Astrocyte (in vitro differentiated cells and primary cell): Measurements from ENCODE around the gene AP3M1. TPM values are rescaled to one million over a fixed set of nuclear protein-coding genes. Genes with fewer than 3 reads are reported as not detected.
A peak's percentile ranks its signal among the peaks of the same experiment; 100 is the strongest.

ENCODE experiments used
- DNase-seq: peaks from one replicate; pipeline ENCODE4 v3.0.0-alpha.2; 2010; ENCODE audit warnings: low read depth
- FAIRE-seq: peaks from 2 replicates; lab custom pipeline; 2011; peaks lifted over from hg19 to GRCh38; lab: Jason Lieb, UNC
- H2AFZ ChIP-seq: 2 replicates; pipeline ENCODE4 v1.6.0; 2012; ENCODE audit warnings: low read depth, low read length, inconsistent platforms
- H3K27ac ChIP-seq: 2 replicates; pipeline ENCODE4 v1.5.1; 2011; ENCODE audit warnings: low read depth, low read length, inconsistent platforms
- H3K27me3 ChIP-seq: 2 replicates; pipeline ENCODE4 v1.6.0; 2011; ENCODE audit warnings: low read length, inconsistent platforms; ENCODE audit not compliant: insufficient read depth
- H3K36me3 ChIP-seq: 2 replicates; pipeline ENCODE4 v1.5.1; 2011; ENCODE audit warnings: low read length, inconsistent platforms; ENCODE audit not compliant: insufficient read depth
- H3K4me1 ChIP-seq: 2 replicates; pipeline ENCODE4 v1.5.1; 2011; ENCODE audit warnings: low read length, inconsistent platforms; ENCODE audit not compliant: insufficient read depth
- H3K4me2 ChIP-seq: 2 replicates; pipeline ENCODE4 v1.6.0; 2012; ENCODE audit warnings: low read length, inconsistent platforms
- H3K4me3 ChIP-seq: 2 replicates; pipeline ENCODE4 v1.5.1; 2011; ENCODE audit warnings: low read depth, mild to moderate bottlenecking, low read length, inconsistent platforms; ENCODE audit not compliant: insufficient read depth
- H3K79me2 ChIP-seq: 2 replicates; pipeline ENCODE4 v1.6.0; 2012; ENCODE audit warnings: mild to moderate bottlenecking, low read length, inconsistent platforms; ENCODE audit not compliant: insufficient read depth
- H3K9ac ChIP-seq: 2 replicates; pipeline ENCODE4 v1.6.0; 2012; ENCODE audit warnings: mild to moderate bottlenecking, low read length, inconsistent platforms
- H3K9me3 ChIP-seq: 2 replicates; pipeline ENCODE4 v1.5.1; 2012; ENCODE audit warnings: low read depth, mild to moderate bottlenecking, low read length, inconsistent platforms; ENCODE audit not compliant: insufficient read depth
- H4K20me1 ChIP-seq: 2 replicates; pipeline ENCODE4 v1.6.0; 2012; ENCODE audit warnings: low read length, inconsistent platforms; ENCODE audit not compliant: insufficient read depth
- H3K27ac Mint-ChIP-seq: one replicate; pipeline ENCODE4 v1.8.0; 2021; ENCODE audit warnings: mild to moderate bottlenecking, mixed read lengths; ENCODE audit not compliant: unreplicated experiment
- H3K27me3 Mint-ChIP-seq: one replicate; pipeline ENCODE4 v1.8.0; 2021; ENCODE audit warnings: low read depth, mixed read lengths; ENCODE audit not compliant: unreplicated experiment
- H3K36me3 Mint-ChIP-seq: one replicate; pipeline ENCODE4 v1.8.0; 2021; ENCODE audit warnings: low read depth, mixed read lengths; ENCODE audit not compliant: unreplicated experiment
- H3K4me1 Mint-ChIP-seq: one replicate; pipeline ENCODE4 v1.8.0; 2021; ENCODE audit warnings: low read depth, mixed read lengths; ENCODE audit not compliant: unreplicated experiment
- H3K4me3 Mint-ChIP-seq: one replicate; pipeline ENCODE4 v1.8.0; 2021; ENCODE audit warnings: mild to moderate bottlenecking, moderate library complexity, mixed read lengths; ENCODE audit not compliant: unreplicated experiment
- H3K9me3 Mint-ChIP-seq: one replicate; pipeline ENCODE4 v1.8.0; 2021; ENCODE audit warnings: mild to moderate bottlenecking, mixed read lengths; ENCODE audit not compliant: unreplicated experiment
- CTCF ChIP-seq: IDR thresholded peaks from 2 replicates; pipeline ENCODE4 v1.5.1; 2011; ENCODE audit warnings: low read depth, mild to moderate bottlenecking, inconsistent platforms, low read length, moderate library complexity; ENCODE audit not compliant: insufficient read depth
- EZH2 ChIP-seq: IDR thresholded peaks from 2 replicates; pipeline ENCODE4 v1.6.1; 2012; ENCODE audit warnings: mild to moderate bottlenecking, low read length, inconsistent platforms; ENCODE audit not compliant: insufficient read depth
- total RNA-seq: library from RNA; stranded (reverse); gene quantifications from 2 replicates; pipeline ENCODE4 v1.2.1, GENCODE V29; 2021

Gene AP3M1
- total RNA-seq, 1 donor from 2014 or later = 50.0 TPM

- FAIRE-seq = no peak
- no peaks in the 10 kb centered on the region for H3K9me3 Mint-ChIP-seq
- peaks cover 42% of the 10 kb centered on the region for H3K36me3 Mint-ChIP-seq
- Histone ChIP-seq H3K27me3 (no peaks in the 10 kb centered on the region), H3K79me2 (peaks cover 70% of the 10 kb centered on the region), H3K36me3 (peaks cover 97% of the 10 kb centered on the region), H3K27ac (no peak overlapping the region), H4K20me1 (peaks cover 96% of the 10 kb centered on the region), H3K9me3 (no peaks in the 10 kb centered on the region), H3K4me2 (no peak overlapping the region), H3K9ac (no peak overlapping the region), H3K4me3 (no peak overlapping the region), H3K4me1 (peaks cover 12% of the 10 kb centered on the region), H2AFZ (no peak overlapping the region)
- TF ChIP-seq CTCF (no peak), EZH2 (no peak)
- peaks cover 10% of the 10 kb centered on the region for H3K4me1 Mint-ChIP-seq
- no peak overlapping the region for H3K4me3 Mint-ChIP-seq
- peak overlapping the region; percentile 76 for H3K27ac Mint-ChIP-seq
- H3K27me3 Mint-ChIP-seq = no peaks in the 10 kb centered on the region
- DNase-seq = no peak
These were observed 36.6 kb downstream of the AP3M1 start for GRCh38 chr10:74114041-74114448.

GRCh38 chr10:74113546-74113945 lies 37.1 kb downstream of the AP3M1 start:
- peaks cover 96% of the 10 kb centered on the region for H4K20me1 ChIP-seq
- peaks cover 75% of the 10 kb centered on the region for H3K79me2 ChIP-seq
- H3K4me3 Mint-ChIP-seq = no peak overlapping the region
- peaks cover 97% of the 10 kb centered on the region for H3K36me3 ChIP-seq
- no peaks in the 10 kb centered on the region for H3K9me3 Mint-ChIP-seq
- H2AFZ ChIP-seq = no peak overlapping the region
- TF ChIP-seq EZH2 (no peak), CTCF (no peak)
- H3K4me3 ChIP-seq = no peak overlapping the region
- no peaks in the 10 kb centered on the region for H3K27me3 ChIP-seq
- no peaks in the 10 kb centered on the region for H3K9me3 ChIP-seq
- H3K4me1 Mint-ChIP-seq = peaks cover 7% of the 10 kb centered on the region
- no peak overlapping the region for H3K27ac ChIP-seq
- H3K4me1 ChIP-seq = peaks cover 9% of the 10 kb centered on the region
- FAIRE-seq = no peak
- no peak for DNase-seq
- peak overlapping the region; percentile 76 for H3K27ac Mint-ChIP-seq
- H3K9ac ChIP-seq = no peak overlapping the region
- H3K36me3 Mint-ChIP-seq = peaks cover 42% of the 10 kb centered on the region
- H3K4me2 ChIP-seq = no peak overlapping the region
- H3K27me3 Mint-ChIP-seq = no peaks in the 10 kb centered on the region

GRCh38 chr10:74111799-74112198 lies 38.8 kb downstream of the AP3M1 start:
- no peak overlapping the region for H3K4me3 Mint-ChIP-seq
- Histone ChIP-seq H3K27me3 (no peaks in the 10 kb centered on the region), H3K4me1 (peaks cover 7% of the 10 kb centered on the region), H3K36me3 (peaks cover 95% of the 10 kb centered on the region), H2AFZ (no peak overlapping the region), H3K27ac (no peak overlapping the region), H3K79me2 (peaks cover 90% of the 10 kb centered on the region), H3K4me3 (no peak overlapping the region), H3K9me3 (no peaks in the 10 kb centered on the region), H4K20me1 (peaks cover 96% of the 10 kb centered on the region), H3K4me2 (no peak overlapping the region), H3K9ac (no peak overlapping the region)
- H3K36me3 Mint-ChIP-seq = peaks cover 48% of the 10 kb centered on the region
- peak overlapping the region; percentile 53 for H3K27ac Mint-ChIP-seq
- FAIRE-seq (no peak), DNase-seq (no peak)
- peaks cover 11% of the 10 kb centered on the region for H3K4me1 Mint-ChIP-seq
- no peaks in the 10 kb centered on the region for H3K9me3 Mint-ChIP-seq
- TF ChIP-seq EZH2 = no peak
- TF ChIP-seq CTCF = no peak
- H3K27me3 Mint-ChIP-seq = peaks cover 2% of the 10 kb centered on the region
